K562 treated with DMSO at 1 percent for 48 hours (cell line): ENCODE data around the gene SPRTN. TPM values are rescaled to one million over a fixed set of nuclear protein-coding genes. Genes with fewer than 3 reads are reported as not detected.

Source experiments
- total RNA-seq: library from RNA; unstranded; fragments of 300-600 nt; gene quantifications from 2 replicates; pipeline ENCODE4 v1.2.3, GENCODE V29; 2022; ENCODE audit warnings: low replicate concordance; ENCODE audit errors: extremely low read depth

Gene SPRTN, protein sequence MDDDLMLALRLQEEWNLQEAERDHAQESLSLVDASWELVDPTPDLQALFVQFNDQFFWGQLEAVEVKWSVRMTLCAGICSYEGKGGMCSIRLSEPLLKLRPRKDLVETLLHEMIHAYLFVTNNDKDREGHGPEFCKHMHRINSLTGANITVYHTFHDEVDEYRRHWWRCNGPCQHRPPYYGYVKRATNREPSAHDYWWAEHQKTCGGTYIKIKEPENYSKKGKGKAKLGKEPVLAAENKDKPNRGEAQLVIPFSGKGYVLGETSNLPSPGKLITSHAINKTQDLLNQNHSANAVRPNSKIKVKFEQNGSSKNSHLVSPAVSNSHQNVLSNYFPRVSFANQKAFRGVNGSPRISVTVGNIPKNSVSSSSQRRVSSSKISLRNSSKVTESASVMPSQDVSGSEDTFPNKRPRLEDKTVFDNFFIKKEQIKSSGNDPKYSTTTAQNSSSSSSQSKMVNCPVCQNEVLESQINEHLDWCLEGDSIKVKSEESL
- total RNA-seq: not detected in 2 replicates

DNA sequence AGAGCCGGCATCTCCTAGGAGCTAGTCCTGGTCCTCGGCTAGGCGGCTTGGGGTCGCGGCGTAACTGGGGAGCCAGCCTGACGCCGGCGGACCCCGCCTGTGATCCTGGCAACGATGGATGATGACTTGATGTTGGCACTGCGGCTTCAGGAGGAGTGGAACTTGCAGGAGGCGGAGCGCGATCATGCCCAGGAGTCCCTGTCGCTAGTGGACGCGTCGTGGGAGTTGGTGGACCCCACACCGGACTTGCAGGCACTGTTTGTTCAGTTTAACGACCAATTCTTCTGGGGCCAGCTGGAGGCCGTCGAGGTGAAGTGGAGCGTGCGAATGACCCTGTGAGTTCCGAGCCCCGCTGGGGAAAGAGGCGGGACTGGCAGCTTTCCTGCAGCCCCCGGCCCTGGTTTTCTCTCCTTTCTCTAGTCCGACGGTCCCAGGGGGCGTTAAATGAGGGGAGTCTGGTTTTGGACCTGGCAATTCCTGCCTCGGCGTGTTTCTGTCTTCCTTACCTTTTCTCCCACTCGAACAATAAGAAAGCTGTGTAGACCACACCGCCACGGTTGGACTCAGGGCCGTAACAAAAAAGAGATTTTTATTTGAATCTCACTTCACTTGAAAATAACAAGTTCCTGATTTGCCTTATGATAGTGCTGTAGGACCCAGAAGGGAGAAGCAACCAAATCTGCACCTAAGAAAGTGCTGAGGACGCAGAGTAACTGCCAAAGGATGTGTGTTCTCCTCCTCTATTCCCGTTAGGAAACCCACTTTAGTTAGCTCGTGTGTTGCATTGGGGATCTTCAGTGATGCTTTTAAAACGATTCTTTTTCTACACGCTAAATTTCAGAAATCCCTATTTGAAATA is at the start of gene SPRTN:
Gene SPRTN (plus strand): TSS at position 24 of the 859 bp plus-strand sequence. CDS start 91 bp downstream, at position 115.

DNA sequence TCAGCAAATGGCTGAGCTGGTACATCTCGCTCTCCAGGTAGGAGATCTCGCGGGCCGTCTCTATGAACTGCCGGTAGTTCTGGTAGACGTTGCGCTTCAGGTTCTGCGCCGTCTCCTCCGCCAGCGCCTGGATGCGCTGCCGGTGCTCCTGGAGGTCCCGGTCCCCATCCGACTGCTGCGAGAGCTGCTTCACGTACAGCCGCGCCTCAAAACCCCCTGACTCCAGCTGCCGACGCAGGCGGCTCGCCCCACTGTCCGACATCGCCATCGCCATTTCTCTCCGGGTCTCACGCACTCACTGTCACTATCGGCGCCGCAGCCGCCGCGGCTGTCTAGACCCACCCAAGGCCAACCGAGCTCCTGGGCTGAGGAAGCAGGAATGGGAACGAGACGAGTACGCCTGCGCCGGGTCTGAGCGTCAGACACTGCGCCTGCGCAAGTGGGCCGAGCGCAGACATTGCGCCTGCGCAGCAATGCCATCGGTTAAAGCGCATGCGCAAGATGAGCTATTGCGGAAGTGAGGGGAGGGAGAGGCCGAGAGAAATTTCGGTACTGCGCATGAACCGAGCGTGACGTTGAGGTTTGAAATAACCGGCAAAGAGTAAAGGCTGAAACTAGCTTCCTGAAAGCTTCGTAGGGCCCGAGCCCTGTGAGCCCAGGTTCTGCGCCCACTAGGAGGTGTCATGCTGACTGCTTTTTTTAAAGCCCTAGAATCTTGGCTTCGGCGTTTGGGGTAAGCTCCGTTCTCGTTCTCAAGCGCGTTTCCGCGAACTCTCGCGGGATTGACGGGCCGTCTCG is 422 bp upstream of the SPRTN start, which contains the start of gene EXOC8:
Gene EXOC8 (minus strand): TSS at position 381 of the 798 bp plus-strand sequence. CDS start 107 bp downstream, at position 274.

Other genes starting within 250 kb of the SPRTN start
- not detected in 2 replicates for gene TRIM67, start 176.2 kb upstream of the SPRTN start, total RNA-seq
- not detected in 2 replicates for gene GNPAT, start 97.1 kb upstream of the SPRTN start, total RNA-seq
- not detected in 2 replicates for gene EXOC8, start 441 bp upstream of the SPRTN start, total RNA-seq
- gene EGLN1, start 84.0 kb downstream of the SPRTN start, total RNA-seq: not detected in 2 replicates
- gene TSNAX, start 190.4 kb downstream of the SPRTN start, total RNA-seq: not detected in 2 replicates